ENCODE measurements around the gene PTH2.

The PTH2 gene

GRCh38 chr19:49430678-49431329, 7.6 kb upstream of the PTH2 start:
- DNase-seq (ENCODE audit: insufficient read length, low spot score) (no peak), FAIRE-seq (no peak)
- TF ChIP-seq CTCF (IDR thresholded peaks at IDR 0.05; ENCODE audit: insufficient read depth, missing control alignments) = no peak

GRCh38 chr19:49430172-49430677, 7.0 kb upstream of the PTH2 start:
- FAIRE-seq (no peak), DNase-seq (ENCODE audit: insufficient read length, low spot score) (no peak)
- no peak for TF ChIP-seq CTCF (IDR thresholded peaks at IDR 0.05; ENCODE audit: insufficient read depth, missing control alignments)

- FAIRE-seq = no peak
- no peak for TF ChIP-seq CTCF (IDR thresholded peaks at IDR 0.05; ENCODE audit: insufficient read depth, missing control alignments)
- DNase-seq (ENCODE audit: insufficient read length, low spot score) = no peak
These were observed 5.6 kb upstream of the PTH2 start for GRCh38 chr19:49428547-49429451.

- no peak for FAIRE-seq
These were observed 4.8 kb upstream of the PTH2 start for GRCh38 chr19:49427855-49428546.

GRCh38 chr19:49427339-49427738, 4.1 kb upstream of the PTH2 start:
- no peak for TF ChIP-seq CTCF (IDR thresholded peaks at IDR 0.05; ENCODE audit: insufficient read depth, missing control alignments)
- DNase-seq (ENCODE audit: insufficient read length, low spot score) (no peak), FAIRE-seq (no peak)

More at GRCh38 chr19:49427855-49428546, 4.8 kb upstream of the PTH2 start:
- no peak for TF ChIP-seq CTCF (IDR thresholded peaks at IDR 0.05; ENCODE audit: insufficient read depth, missing control alignments)
- no peak for DNase-seq (ENCODE audit: insufficient read length, low spot score)

GRCh38 chr19:49425922-49426592, 2.8 kb upstream of the PTH2 start:
- TF ChIP-seq CTCF (IDR thresholded peaks at IDR 0.05; ENCODE audit: insufficient read depth, missing control alignments) = no peak
- DNase-seq (ENCODE audit: insufficient read length, low spot score) (no peak), FAIRE-seq (no peak)

Measured in D721Med (cell line).